ENCODE measurements around the gene SSRP1. TPM values are rescaled to one million over a fixed set of nuclear protein-coding genes. Genes with fewer than 3 reads are reported as not detected.
"Not testable (repeated sequence)": the region's sequence is repeated elsewhere in the genome, so short reads cannot be mapped to it uniquely, and the experiment has no call there.

Gene SSRP1
- total and polyA plus RNA-seq, 2 of the 13 experiments (the other 11 are each of a cell fraction or from before 2014, with no cell fraction given) = 93.6 to 129 TPM

- TF ChIP-seq NFIB (CRISPR knock-in tag; IDR thresholded peaks at IDR 0.05; ENCODE audit: borderline replicate concordance) (no peak), ZNF724P (CRISPR knock-in tag; IDR thresholded peaks at IDR 0.05; ENCODE audit: borderline replicate concordance) (no peak), ZNF660 (CRISPR knock-in tag; IDR thresholded peaks at IDR 0.05; ENCODE audit: borderline replicate concordance, low read depth) (no peak), ZNF670 (CRISPR knock-in tag; IDR thresholded peaks at IDR 0.05; ENCODE audit: borderline replicate concordance) (no peak), ZNF503 (CRISPR knock-in tag; IDR thresholded peaks at IDR 0.05) (no peak), PREB (CRISPR knock-in tag; IDR thresholded peaks at IDR 0.05) (no peak), ZNF235 (CRISPR knock-in tag; IDR thresholded peaks at IDR 0.05; ENCODE audit: borderline replicate concordance) (no peak), ZNF232 (CRISPR knock-in tag; IDR thresholded peaks at IDR 0.05; ENCODE audit: borderline replicate concordance) (no peak), ZNF17 (CRISPR knock-in tag; IDR thresholded peaks at IDR 0.05) (no peak)
Observed at GRCh38 chr11:57297221-57297620, 38.5 kb downstream of the SSRP1 start (continued).

- in situ Hi-C loops (cut with HindIII; ENCODE audit: extremely low pct_ligation_motif_present, low pct_unique_long_range_greater_than_20kb); H2AFZ ChIP-seq (ENCODE audit: low read length); H3K79me2 ChIP-seq (ENCODE audit: insufficient read depth, low read length); H3K4me3 ChIP-seq (replicated peaks in 1 of 3; ENCODE audit: insufficient read depth in 1 of 3, low read depth in 2 of 3, low read length in 3 of 3); BruUV-seq (replicated peaks); CTCF ChIA-PET (ENCODE audit: low intra/inter-chr PET ratio, low total read pairs); H3K27ac ChIP-seq (ENCODE audit: extremely low read length, insufficient read depth, low read length); H3K9me3 ChIP-seq (ENCODE audit: low read length); FAIRE-seq; ATAC-seq; intact Hi-C loops (cut with micrococcal nuclease; ENCODE audit: unreplicated experiment); H3K4me2 ChIP-seq (ENCODE audit: low read depth, low read length); H3K9ac ChIP-seq (ENCODE audit: insufficient read depth, low read depth, low read length); H4K20me1 ChIP-seq (ENCODE audit: insufficient read depth, low read length); DNase-seq (ENCODE audit: low spot score); H3K27me3 ChIP-seq (ENCODE audit: control insufficient read depth in 1 of 2, insufficient read depth in 2 of 2, low read length in 2 of 2): not testable (repeated sequence)
- H3K36me3 ChIP-seq (replicated peaks in 1 of 2; ENCODE audit: control insufficient read depth in 1 of 2, insufficient read depth in 2 of 2, low read length in 2 of 2) = peaks cover 12 to 24% of the 10 kb centered on the region in 2 experiments; a peak in 4 of 5 replicates
- peak; percentile 62 for TF ChIP-seq CEBPB (IDR thresholded peaks at IDR 0.05; ENCODE audit: borderline replicate concordance, low read depth, low read length)
- peaks cover 23% of the 10 kb centered on the region for H3K4me1 ChIP-seq (ENCODE audit: insufficient read depth, low read length)
- POLR2A ChIA-PET = interaction anchor here (1.5 kb wide), 1 partner anchor 12 kb away, joined by 3 read pairs; no protein-coding TSS in a partner anchor
- WGBS (ENCODE audit: low lambda C conversion rate) = 86% methylated on average over 3 of the region's 3 CpGs
Observed at GRCh38 chr11:57296205-57296604, 39.5 kb downstream of the SSRP1 start.

All from HepG2 (cell line).